Keratinocyte (primary cell): ENCODE data around the gene TNS3. TPM values are rescaled to one million over a fixed set of nuclear protein-coding genes. Genes with fewer than 3 reads are reported as not detected.

ENCODE experiments used
- DNase-seq: peaks from one replicate; pipeline ENCODE4 v3.0.0-alpha.2; 2011; ENCODE audit warnings: low read depth, missing footprints, low spot score
- FAIRE-seq: peaks from 2 replicates; lab custom pipeline; 2011; peaks lifted over from hg19 to GRCh38; lab: Jason Lieb, UNC
- H2AFZ ChIP-seq: 2 replicates; pipeline ENCODE4 v1.6.0; 2012; ENCODE audit warnings: low read length, control low read depth, inconsistent platforms; ENCODE audit not compliant: control insufficient read depth
- H3K27ac ChIP-seq: 2 replicates; pipeline ENCODE4 v1.5.1; 2011; ENCODE audit warnings: low read length; ENCODE audit not compliant: control insufficient read depth, insufficient read depth
- H3K27me3 ChIP-seq: 3 replicates; pipeline ENCODE4 v1.6.0; 2011; ENCODE audit warnings: low read length; ENCODE audit not compliant: control insufficient read depth, insufficient read depth; ENCODE audit errors: extremely low read depth
- H3K36me3 ChIP-seq, 2 experiments: 2 replicates in 1 of 2; 3 replicates in 1 of 2; pipeline ENCODE4 v1.5.1; 2011; ENCODE audit warnings: low read length in 2 of 2, mild to moderate bottlenecking in 1 of 2; ENCODE audit not compliant: control insufficient read depth in 2 of 2, insufficient read depth in 2 of 2; ENCODE audit errors: extremely low read depth in 1 of 2
- H3K4me1 ChIP-seq: 3 replicates; pipeline ENCODE4 v1.5.1; 2011; ENCODE audit warnings: low read length; ENCODE audit not compliant: control insufficient read depth, insufficient read depth; ENCODE audit errors: extremely low read depth
- H3K4me2 ChIP-seq: 3 replicates; pipeline ENCODE4 v1.6.0; 2011; ENCODE audit warnings: low read depth, low read length; ENCODE audit not compliant: control insufficient read depth, insufficient read depth; ENCODE audit errors: extremely low read depth
- H3K4me3 ChIP-seq, 3 experiments: fragments of 200-600 bp in 1 of 3; sonication (generic) in 1 of 3; 2 replicates in 2 of 3; 3 replicates in 1 of 3; pipeline ENCODE4 v1.5.1; 2011 to 2016; ENCODE audit warnings: low read length in 3 of 3, mild to moderate bottlenecking in 3 of 3, control low read depth in 2 of 3, inconsistent platforms in 1 of 3, low read depth in 1 of 3, mixed read lengths in 1 of 3, mixed run types in 1 of 3, moderate library complexity in 1 of 3; ENCODE audit not compliant: control insufficient read depth in 2 of 3, insufficient read depth in 2 of 3; ENCODE audit errors: extremely low read depth in 1 of 3
- H3K79me2 ChIP-seq: 2 replicates; pipeline ENCODE4 v1.6.0; 2012; ENCODE audit warnings: low read length; ENCODE audit not compliant: control insufficient read depth, insufficient read depth
- H3K9ac ChIP-seq: 3 replicates; pipeline ENCODE4 v1.6.0; 2011; ENCODE audit warnings: low read length; ENCODE audit not compliant: control insufficient read depth, insufficient read depth; ENCODE audit errors: extremely low read depth
- H3K9me1 ChIP-seq: 3 replicates; pipeline ENCODE4 v1.6.0; 2011; ENCODE audit warnings: low read length; ENCODE audit not compliant: control insufficient read depth, insufficient read depth; ENCODE audit errors: extremely low read depth
- H3K9me3 ChIP-seq: 2 replicates; pipeline ENCODE4 v1.5.1; 2012; ENCODE audit warnings: low read depth, low read length; ENCODE audit not compliant: control insufficient read depth
- H4K20me1 ChIP-seq: 3 replicates; pipeline ENCODE4 v1.6.0; 2011; ENCODE audit warnings: low read length; ENCODE audit not compliant: control insufficient read depth, insufficient read depth; ENCODE audit errors: extremely low read depth
- EZH2 ChIP-seq: IDR thresholded peaks from one replicate; pipeline ENCODE4 v1.6.1; 2012; ENCODE audit warnings: inconsistent platforms, mild to moderate bottlenecking, low read length, moderate library complexity
- dilution Hi-C: fragments of 300-500 bp; cut with MboI; formaldehyde crosslinking; loops from one replicate; pipeline ENCODE4 v1.7.0; 2020; ENCODE audit warnings: low sequenced_read_pairs; ENCODE audit not compliant: extremely low pct_ligation_motif_present
- polyA plus RNA-seq, 5 experiments: library from polyadenylated mRNA; depleted of rRNA in 3 of 5; stranded (reverse) in 3 of 5; stranded (forward) in 1 of 5; unstranded in 1 of 5; fragments of >200 nt; gene quantifications; 1 replicate in 1 of 5; 2 replicates in 3 of 5; 3 replicates in 1 of 5; pipeline versions ENCODE4 v1.2.1 to v1.2.3, GENCODE V29; 2011 to 2012; ENCODE audit warnings: missing spikeins in 2 of 5, low read depth in 1 of 5, low replicate concordance in 1 of 5
- TF ChIP-seq, protein P1 (sequence below), 3 experiments: IDR thresholded peaks in 1 of 3; conservative IDR thresholded peaks in 1 of 3; optimal IDR thresholded peaks in 1 of 3; 2 replicates in 2 of 3; 3 replicates in 1 of 3; pipeline versions ENCODE3 to v1.5.1; 2011; ENCODE audit warnings: low read length in 3 of 3, mild to moderate bottlenecking in 3 of 3, moderate library complexity in 2 of 3, control low read depth in 1 of 3, inconsistent platforms in 1 of 3; ENCODE audit not compliant: insufficient read depth in 2 of 3; ENCODE audit errors: extremely low read depth in 1 of 3

The TNS3 gene
- polyA plus RNA-seq, 1 donor (not counting 4 experiments of a cell fraction or from before 2014, with no cell fraction given), result 3.9 TPM

DNA sequence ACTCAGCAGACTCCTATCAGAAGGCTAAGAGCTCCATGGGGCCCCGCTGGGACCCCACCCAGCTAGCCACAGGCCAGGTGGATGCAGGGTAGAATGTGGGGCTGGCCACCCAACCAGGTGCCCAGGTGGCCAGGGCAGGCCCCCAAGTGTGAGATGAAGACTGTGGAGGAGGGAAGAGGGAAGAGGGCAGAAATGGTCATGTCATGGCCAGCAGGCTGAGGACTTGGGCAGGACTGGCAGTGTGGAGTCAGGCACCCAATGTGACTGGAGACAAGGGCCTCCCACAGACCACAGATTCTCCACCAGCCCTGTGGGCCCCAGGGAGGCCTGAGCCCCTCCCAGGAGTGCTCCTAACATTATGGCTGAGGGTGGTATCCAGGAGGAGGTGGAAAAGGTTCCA is 141.6 kb downstream of the TNS3 start:
- Histone ChIP-seq H3K36me3 (no peaks in the 10 kb centered on the region), H3K4me1 (no peaks in the 10 kb centered on the region), H3K79me2 (no peaks in the 10 kb centered on the region), H3K4me2 (no peak overlapping the region), H3K9ac (no peak overlapping the region), H3K9me3 (no peaks in the 10 kb centered on the region), H3K4me3 (no peak overlapping the region), H3K27me3 (no peaks in the 10 kb centered on the region), H4K20me1 (no peaks in the 10 kb centered on the region), H3K9me1 (no peaks in the 10 kb centered on the region), H3K27ac (no peak overlapping the region), H2AFZ (no peak overlapping the region)
- no peak for DNase-seq
- dilution Hi-C loops, result loop anchor here (25.0 kb wide), 1 partner anchor 97 kb away; no protein-coding TSS in a partner anchor
- TF ChIP-seq, protein P1, sequence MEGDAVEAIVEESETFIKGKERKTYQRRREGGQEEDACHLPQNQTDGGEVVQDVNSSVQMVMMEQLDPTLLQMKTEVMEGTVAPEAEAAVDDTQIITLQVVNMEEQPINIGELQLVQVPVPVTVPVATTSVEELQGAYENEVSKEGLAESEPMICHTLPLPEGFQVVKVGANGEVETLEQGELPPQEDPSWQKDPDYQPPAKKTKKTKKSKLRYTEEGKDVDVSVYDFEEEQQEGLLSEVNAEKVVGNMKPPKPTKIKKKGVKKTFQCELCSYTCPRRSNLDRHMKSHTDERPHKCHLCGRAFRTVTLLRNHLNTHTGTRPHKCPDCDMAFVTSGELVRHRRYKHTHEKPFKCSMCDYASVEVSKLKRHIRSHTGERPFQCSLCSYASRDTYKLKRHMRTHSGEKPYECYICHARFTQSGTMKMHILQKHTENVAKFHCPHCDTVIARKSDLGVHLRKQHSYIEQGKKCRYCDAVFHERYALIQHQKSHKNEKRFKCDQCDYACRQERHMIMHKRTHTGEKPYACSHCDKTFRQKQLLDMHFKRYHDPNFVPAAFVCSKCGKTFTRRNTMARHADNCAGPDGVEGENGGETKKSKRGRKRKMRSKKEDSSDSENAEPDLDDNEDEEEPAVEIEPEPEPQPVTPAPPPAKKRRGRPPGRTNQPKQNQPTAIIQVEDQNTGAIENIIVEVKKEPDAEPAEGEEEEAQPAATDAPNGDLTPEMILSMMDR (optimal IDR thresholded peaks at IDR 0.05 in 1 of 3, IDR thresholded peaks at IDR 0.05 in 1 of 3, conservative IDR thresholded peaks at IDR 0.05 in 1 of 3; ENCODE audit: extremely low read depth in 1 of 3, insufficient read depth in 2 of 3, low read length in 3 of 3), result no peak
- no peak for TF ChIP-seq EZH2
- FAIRE-seq, result no peak

DNA sequence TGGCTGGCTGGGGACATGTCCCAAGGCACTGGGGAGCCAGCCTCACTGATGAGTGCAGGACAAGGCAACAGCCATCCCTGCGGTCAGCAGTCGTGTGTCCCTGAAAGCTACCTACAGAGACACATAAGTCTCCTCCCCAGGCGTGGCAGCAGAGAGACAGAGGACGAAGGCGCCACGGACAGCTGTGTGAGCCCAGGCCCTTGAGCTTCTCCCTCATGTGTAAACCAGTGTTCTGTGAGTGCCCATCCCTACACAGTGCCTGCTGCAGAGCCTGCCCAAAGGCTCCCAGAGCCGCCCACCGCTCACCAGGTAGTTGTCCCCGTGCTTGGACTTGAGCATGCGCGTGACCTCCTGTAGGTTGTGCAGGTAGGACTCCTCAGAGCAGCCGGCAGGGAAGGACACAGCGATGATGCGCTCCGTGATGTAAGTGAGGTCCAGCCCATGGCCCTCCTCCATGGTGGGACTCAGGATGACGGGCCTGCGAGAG is 142.7 kb downstream of the TNS3 start:
- Histone ChIP-seq H3K36me3 (no peaks in the 10 kb centered on the region), H3K9me3 (no peaks in the 10 kb centered on the region), H3K79me2 (no peaks in the 10 kb centered on the region), H3K4me1 (no peaks in the 10 kb centered on the region), H3K4me2 (no peak overlapping the region), H3K9me1 (no peaks in the 10 kb centered on the region), H3K27ac (no peak overlapping the region), H4K20me1 (no peaks in the 10 kb centered on the region), H3K9ac (no peak overlapping the region), H3K27me3 (no peaks in the 10 kb centered on the region), H2AFZ (no peak overlapping the region), H3K4me3 (no peak overlapping the region)
- dilution Hi-C loops, result loop anchor here (25.0 kb wide), 1 partner anchor 98 kb away; no protein-coding TSS in a partner anchor
- no peak for DNase-seq
- TF ChIP-seq EZH2, result no peak
- TF ChIP-seq, protein P1 (optimal IDR thresholded peaks at IDR 0.05 in 1 of 3, IDR thresholded peaks at IDR 0.05 in 1 of 3, conservative IDR thresholded peaks at IDR 0.05 in 1 of 3; ENCODE audit: extremely low read depth in 1 of 3, insufficient read depth in 2 of 3, low read length in 3 of 3), result no peak
- FAIRE-seq, result no peak
